ENCODE results near the gene FGD3. TPM values are rescaled to one million over a fixed set of nuclear protein-coding genes. Genes with fewer than 3 reads are reported as not detected.

FGD3 gene
- total and polyA plus RNA-seq, 2 of the 8 experiments (the other 6 are each of a cell fraction or from before 2014, with no cell fraction given): 1.4 to 1.9 TPM

DNA sequence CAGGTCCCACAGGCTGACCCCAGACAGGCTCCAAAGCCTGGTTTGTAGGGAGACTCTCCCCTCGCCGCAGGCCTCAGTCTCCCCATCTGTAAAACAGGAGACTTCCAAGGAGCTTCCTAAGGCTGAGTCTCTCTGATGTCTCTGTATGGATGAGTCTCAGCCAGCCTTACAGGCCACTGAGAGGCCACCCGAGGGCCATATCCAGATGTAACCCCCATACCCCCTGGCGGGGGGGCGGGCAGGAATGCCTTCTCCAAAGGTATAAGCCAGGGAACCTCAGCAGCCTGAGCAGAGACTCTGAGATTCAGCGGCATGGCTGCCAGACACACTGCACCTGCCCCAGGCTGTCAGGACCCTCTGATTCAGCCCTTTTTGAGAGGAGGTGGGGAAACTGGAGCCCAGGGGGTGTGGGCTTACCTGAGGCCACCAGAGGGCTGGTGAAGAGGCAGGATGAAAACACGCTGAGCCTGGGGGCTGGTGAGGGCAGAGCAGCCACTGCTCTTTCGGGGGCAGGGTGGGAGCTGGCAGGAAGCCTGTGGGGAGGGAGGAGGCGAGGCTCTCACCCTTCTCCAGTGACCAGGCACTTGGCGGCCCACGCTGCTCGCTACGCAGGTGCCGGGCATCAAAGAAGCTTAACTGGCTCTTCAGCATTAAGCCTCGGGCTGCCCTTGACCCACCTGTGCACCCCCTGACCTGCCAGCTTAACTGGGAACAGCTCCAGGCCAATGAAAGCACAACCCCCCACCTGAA lies 105.6 kb downstream of the FGD3 start (continued):
- TF ChIP-seq, protein P1, sequence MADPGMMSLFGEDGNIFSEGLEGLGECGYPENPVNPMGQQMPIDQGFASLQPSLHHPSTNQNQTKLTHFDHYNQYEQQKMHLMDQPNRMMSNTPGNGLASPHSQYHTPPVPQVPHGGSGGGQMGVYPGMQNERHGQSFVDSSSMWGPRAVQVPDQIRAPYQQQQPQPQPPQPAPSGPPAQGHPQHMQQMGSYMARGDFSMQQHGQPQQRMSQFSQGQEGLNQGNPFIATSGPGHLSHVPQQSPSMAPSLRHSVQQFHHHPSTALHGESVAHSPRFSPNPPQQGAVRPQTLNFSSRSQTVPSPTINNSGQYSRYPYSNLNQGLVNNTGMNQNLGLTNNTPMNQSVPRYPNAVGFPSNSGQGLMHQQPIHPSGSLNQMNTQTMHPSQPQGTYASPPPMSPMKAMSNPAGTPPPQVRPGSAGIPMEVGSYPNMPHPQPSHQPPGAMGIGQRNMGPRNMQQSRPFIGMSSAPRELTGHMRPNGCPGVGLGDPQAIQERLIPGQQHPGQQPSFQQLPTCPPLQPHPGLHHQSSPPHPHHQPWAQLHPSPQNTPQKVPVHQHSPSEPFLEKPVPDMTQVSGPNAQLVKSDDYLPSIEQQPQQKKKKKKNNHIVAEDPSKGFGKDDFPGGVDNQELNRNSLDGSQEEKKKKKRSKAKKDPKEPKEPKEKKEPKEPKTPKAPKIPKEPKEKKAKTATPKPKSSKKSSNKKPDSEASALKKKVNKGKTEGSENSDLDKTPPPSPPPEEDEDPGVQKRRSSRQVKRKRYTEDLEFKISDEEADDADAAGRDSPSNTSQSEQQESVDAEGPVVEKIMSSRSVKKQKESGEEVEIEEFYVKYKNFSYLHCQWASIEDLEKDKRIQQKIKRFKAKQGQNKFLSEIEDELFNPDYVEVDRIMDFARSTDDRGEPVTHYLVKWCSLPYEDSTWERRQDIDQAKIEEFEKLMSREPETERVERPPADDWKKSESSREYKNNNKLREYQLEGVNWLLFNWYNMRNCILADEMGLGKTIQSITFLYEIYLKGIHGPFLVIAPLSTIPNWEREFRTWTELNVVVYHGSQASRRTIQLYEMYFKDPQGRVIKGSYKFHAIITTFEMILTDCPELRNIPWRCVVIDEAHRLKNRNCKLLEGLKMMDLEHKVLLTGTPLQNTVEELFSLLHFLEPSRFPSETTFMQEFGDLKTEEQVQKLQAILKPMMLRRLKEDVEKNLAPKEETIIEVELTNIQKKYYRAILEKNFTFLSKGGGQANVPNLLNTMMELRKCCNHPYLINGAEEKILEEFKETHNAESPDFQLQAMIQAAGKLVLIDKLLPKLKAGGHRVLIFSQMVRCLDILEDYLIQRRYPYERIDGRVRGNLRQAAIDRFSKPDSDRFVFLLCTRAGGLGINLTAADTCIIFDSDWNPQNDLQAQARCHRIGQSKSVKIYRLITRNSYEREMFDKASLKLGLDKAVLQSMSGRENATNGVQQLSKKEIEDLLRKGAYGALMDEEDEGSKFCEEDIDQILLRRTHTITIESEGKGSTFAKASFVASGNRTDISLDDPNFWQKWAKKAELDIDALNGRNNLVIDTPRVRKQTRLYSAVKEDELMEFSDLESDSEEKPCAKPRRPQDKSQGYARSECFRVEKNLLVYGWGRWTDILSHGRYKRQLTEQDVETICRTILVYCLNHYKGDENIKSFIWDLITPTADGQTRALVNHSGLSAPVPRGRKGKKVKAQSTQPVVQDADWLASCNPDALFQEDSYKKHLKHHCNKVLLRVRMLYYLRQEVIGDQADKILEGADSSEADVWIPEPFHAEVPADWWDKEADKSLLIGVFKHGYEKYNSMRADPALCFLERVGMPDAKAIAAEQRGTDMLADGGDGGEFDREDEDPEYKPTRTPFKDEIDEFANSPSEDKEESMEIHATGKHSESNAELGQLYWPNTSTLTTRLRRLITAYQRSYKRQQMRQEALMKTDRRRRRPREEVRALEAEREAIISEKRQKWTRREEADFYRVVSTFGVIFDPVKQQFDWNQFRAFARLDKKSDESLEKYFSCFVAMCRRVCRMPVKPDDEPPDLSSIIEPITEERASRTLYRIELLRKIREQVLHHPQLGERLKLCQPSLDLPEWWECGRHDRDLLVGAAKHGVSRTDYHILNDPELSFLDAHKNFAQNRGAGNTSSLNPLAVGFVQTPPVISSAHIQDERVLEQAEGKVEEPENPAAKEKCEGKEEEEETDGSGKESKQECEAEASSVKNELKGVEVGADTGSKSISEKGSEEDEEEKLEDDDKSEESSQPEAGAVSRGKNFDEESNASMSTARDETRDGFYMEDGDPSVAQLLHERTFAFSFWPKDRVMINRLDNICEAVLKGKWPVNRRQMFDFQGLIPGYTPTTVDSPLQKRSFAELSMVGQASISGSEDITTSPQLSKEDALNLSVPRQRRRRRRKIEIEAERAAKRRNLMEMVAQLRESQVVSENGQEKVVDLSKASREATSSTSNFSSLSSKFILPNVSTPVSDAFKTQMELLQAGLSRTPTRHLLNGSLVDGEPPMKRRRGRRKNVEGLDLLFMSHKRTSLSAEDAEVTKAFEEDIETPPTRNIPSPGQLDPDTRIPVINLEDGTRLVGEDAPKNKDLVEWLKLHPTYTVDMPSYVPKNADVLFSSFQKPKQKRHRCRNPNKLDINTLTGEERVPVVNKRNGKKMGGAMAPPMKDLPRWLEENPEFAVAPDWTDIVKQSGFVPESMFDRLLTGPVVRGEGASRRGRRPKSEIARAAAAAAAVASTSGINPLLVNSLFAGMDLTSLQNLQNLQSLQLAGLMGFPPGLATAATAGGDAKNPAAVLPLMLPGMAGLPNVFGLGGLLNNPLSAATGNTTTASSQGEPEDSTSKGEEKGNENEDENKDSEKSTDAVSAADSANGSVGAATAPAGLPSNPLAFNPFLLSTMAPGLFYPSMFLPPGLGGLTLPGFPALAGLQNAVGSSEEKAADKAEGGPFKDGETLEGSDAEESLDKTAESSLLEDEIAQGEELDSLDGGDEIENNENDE (IDR thresholded peaks at IDR 0.05; ENCODE audit: insufficient replicate concordance, low read length): no peak
- no peak for TF ChIP-seq TCF12 (IDR thresholded peaks at IDR 0.05; ENCODE audit: low read depth, low read length)
- peak; percentile 22 for TF ChIP-seq ASH2L (IDR thresholded peaks at IDR 0.05; ENCODE audit: low read length)
- TF ChIP-seq RAD21 (IDR thresholded peaks at IDR 0.05 in 1 of 2, conservative IDR thresholded peaks at IDR 0.05 in 1 of 2; ENCODE audit: low read depth in 2 of 2, low read length in 2 of 2): peak in 1 of 2 experiments; percentile 31; a peak in 1 of 4 replicates
- TF ChIP-seq SP1 (IDR thresholded peaks at IDR 0.05; ENCODE audit: low read depth, low read length): no peak
- no peak for TF ChIP-seq SP2 (IDR thresholded peaks at IDR 0.05; ENCODE audit: low read length)
- no peak for TF ChIP-seq SIRT6 (IDR thresholded peaks at IDR 0.05; ENCODE audit: low read length)

All from H1 (cell line).